CD4-positive, alpha-beta T cell treated with Interleukin-15 for 4 hours (primary cell): ENCODE data around the gene ADGRG1.
"Not testable (repeated sequence)": the region's sequence is repeated elsewhere in the genome, so short reads cannot be mapped to it uniquely, and the experiment has no call there.

ENCODE experiments used
- DNase-seq: peaks from one replicate; pipeline ENCODE4 v3.0.0-alpha.2; 2020; ENCODE audit warnings: low spot score

Gene ADGRG1

GRCh38 chr16:57666353-57667047 lies 38.1 kb downstream of the ADGRG1 start:
- DNase-seq: no peak

- no peak for DNase-seq
These were observed 38.7 kb downstream of the ADGRG1 start for GRCh38 chr16:57667048-57667525.

DNA sequence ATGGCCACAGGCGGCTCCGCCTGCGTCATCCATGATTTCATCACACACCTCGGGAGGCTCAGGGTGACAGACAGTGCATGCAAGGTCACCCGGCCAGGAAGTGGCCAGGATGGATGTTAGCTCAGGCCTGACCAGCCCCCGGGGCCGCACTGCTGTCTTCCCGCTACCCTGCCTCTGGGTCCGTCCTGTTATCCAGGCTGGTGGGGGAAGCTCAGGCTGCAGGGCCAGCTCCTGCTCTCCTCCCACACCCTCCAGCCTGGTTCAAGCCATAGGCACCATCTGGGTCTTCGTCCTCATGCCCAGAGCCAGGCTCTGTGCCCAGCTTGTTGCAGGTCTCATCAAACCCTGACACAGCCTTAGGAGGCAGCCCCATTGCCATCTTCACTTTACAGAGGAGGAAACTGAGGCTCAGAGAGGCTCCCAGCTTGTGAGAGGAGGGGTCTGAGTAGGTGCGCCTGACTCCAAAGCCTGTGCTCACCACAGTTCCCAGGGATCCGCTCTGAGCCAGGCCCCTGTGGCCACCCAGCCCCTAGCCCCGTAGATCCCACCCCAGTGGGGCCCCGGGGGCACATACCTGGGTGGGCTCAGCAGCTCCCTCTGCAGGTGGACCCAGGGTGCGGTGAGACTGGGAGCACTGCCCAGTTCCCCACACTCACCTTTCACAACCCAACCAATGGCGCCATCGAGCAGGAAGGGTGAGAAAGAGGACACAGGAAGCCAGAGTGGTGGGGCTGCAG lies 39.3 kb downstream of the ADGRG1 start:
- DNase-seq: no peak

GRCh38 chr16:57668263-57668571 lies 39.8 kb downstream of the ADGRG1 start, which contains the start of gene ADGRG3:
TSS of gene ADGRG3 (plus strand) at chr16:57668306. CDS start at chr16:57668348, 42 bp downstream.
- no peak for DNase-seq

- no peak for DNase-seq
These were observed 40.4 kb downstream of the ADGRG1 start for GRCh38 chr16:57668630-57669475.

DNA sequence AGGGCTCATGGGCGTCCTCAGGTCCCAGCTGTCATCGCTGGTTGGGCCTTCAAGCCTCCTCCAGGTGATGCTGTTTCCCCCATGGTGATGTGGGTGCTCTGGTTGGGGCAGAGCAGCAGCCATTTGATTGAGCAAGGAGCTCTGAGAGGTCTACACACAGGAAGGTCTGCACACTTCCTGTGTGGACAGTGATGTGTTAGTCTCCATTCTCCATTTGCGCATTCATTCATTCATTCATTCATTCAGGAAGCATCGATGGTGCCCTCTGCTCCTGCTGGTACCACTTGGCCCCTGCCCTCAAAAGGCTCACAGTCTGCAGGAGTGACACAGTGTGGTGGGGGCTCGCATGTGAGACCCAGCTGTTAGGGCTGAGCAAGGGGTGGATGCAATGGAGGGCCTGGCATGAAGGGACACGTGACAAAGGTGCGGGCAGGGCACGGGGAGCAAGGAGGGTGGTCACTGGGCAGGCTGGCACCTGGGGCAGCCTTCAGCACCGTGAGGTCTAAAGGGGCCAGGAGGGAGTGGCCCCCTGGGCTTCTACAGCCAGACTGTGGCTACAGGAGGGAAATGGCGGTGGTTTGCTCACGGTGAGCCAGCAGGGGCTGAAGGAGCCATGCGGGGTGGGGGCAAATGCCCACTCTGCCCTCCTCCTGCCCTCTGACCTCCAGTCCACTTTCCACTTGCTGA lies 41.2 kb downstream of the ADGRG1 start:
- DNase-seq: no peak

- no peak for DNase-seq
These were observed 41.8 kb downstream of the ADGRG1 start for GRCh38 chr16:57670196-57670595.

GRCh38 chr16:57671451-57671850 lies 43.0 kb downstream of the ADGRG1 start:
- not testable (repeated sequence) for DNase-seq

DNA sequence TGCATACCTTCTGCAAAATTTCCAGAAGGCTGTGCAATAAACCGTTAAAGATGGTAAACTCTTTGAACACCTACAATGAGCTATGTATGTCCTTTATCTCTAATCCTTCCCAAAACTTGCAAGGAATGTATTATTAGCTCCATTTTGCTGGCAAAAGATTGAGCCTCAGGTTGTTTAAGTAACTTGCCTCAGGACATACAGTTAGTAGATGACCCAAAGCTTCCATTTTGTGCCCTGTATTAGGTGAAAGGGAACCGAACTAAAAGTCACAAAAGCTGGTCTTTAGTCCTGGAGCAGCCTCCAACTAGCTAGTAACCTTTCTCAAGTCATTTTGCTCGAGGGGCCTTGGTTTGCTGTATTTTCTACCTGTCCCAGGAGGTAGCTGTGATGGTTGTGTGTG lies 44.0 kb downstream of the ADGRG1 start:
- DNase-seq: no peak

GRCh38 chr16:57672824-57673223 lies 44.4 kb downstream of the ADGRG1 start:
- no peak for DNase-seq

DNA sequence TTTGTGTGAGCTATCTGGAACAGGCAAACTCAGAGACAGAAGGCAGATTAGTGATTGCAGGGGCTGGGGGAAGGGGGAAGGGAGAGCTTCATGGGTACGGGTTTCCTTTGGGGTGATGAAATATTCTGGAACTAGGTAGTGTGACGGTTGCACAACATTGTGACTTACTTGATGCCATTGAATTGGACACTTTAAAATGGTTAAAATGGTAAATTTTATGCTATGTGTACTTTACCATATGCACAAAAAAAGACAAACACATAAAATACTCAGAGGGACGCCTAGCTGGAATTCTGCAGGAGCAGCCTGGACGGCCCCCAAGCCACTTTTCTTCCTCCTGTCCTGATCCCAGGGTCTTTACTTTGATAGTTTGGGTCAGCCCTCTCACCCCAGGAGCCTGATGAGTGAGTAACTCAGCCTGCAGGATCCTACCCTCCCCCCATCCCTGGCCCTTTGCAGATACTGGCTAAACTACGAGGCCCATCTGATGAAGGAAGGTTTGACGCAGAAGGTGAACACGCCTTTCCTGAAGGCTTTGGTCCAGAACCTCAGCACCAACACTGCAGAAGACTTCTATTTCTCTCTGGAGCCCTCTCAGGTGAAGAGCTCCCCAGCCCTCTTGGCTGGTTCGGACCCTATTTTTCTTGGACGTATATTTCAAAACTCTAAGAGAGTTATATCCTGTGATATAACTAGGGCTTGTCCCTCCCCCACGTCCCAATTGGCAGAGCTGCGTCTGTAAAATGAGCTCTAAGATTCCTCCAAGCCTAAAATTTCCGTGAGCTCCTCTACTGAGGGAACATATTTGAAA lies 47.5 kb downstream of the ADGRG1 start:
- DNase-seq: no peak

- DNase-seq: no peak
These were observed 48.2 kb downstream of the ADGRG1 start for GRCh38 chr16:57676553-57677085.

- DNase-seq: no peak
These were observed 49.4 kb downstream of the ADGRG1 start for GRCh38 chr16:57677622-57678369.

GRCh38 chr16:57679016-57679415 lies 50.6 kb downstream of the ADGRG1 start:
- no peak for DNase-seq

DNA sequence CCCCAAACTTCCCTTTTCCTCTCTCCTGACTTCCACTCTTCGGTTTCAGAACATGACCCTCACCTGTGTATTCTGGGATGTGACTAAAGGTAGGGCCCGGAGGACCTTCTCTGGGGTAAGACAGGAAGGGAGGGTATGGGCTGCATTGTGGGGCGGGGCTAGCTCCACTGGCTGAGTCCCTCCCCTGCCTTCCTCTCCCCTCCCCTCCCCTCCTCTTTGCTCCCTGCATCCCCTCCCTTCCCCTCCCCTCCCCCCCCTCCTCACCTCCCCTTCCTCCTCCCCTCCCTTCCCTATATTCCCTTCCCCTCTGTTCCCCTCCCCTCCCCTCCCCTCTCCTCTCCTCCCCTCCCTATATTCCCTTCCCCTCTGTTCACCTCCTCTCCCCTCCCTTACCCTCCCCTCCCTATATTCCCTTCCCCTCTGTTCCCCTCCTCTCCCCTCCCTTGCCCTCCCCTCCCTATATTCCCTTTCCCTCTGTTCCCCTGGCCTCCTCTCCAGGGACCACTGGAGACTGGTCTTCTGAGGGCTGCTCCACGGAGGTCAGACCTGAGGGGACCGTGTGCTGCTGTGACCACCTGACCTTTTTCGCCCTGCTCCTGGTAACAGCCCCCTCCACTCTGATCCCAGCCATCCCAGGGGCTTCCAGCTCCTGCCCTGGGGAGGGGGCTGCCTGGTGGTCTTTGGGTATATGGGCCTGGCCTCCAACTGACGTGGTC lies 51.5 kb downstream of the ADGRG1 start:
- no peak for DNase-seq

- DNase-seq: no peak
These were observed 52.5 kb downstream of the ADGRG1 start for GRCh38 chr16:57680842-57681375.

DNA sequence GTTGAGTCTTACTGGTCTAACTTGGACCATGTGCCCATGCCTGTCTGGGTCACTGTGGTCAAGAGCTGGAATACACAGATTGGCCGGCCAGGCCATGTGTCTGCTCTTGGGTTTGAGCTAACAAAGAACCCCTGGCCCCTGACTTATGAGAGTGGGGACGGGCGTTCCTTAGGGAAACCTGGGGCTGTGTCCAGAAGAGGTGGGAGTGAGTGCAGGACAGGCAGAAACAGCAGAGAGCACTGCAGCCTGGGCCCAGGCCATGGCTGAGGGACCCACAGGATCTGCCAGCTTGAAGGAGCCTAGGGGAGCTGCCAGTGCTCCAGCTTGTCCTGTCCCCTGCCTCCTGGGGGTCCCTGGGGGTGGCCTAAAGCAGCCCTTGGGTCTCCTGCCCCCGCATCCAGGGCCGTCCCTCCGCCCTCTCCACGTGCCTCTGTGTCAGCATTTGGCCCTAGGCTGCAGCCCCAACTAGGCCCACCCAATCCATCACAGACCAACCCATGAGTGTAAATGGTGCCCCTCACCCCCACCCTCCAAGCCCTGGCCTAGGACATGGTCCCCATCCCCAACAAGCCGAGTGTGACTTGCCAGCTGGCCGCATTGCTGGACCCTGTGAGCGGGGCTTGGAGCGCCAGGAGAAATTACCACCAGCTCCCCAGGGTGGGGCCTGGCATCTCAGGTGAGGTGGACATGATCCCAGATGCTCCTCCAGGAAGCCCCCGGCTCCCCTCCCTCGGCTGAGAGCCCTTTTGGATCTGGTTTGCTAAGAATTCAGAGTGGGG lies 53.7 kb downstream of the ADGRG1 start:
- no peak for DNase-seq
